ENCODE results near the gene HDAC10. TPM values are rescaled to one million over a fixed set of nuclear protein-coding genes. Genes with fewer than 3 reads are reported as not detected.

The HDAC10 gene
- total RNA-seq, 1 experiment from 2014 or later = 45.0 TPM

DNA sequence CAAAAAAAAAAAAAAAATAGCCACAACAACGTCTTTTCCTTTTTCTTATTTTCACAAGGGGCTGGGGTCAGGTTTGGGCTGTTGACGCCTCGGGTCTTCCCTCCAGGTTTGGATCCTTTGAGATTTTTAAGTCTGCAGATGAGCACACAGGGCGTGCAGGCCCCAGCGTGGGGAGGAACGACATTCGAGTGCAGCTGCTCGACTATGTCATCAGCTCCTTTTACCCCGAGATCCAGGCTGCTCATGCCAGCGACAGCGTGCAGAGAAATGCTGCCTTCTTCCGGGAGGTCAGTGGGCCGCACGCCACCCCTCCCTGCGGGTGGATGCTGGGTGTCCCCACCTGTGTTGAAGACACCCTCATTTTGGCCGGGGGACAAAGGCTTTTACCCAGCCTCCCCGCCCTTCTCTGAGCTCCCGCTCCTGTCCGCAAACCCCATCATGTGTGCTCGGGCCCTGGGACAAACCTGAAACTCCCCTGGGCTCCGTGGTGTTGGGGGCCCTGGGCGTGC, 42.6 kb downstream of the HDAC10 start:
- no peak overlapping the region for H3K4me3 Mint-ChIP-seq
- Histone ChIP-seq H3K27ac (ENCODE audit: insufficient read length, low read depth, low read length) (no peak overlapping the region), H3K18ac (ENCODE audit: insufficient read length, low read depth, low read length) (no peak overlapping the region), H4K91ac (ENCODE audit: insufficient read length, low read depth, low read length) (no peak overlapping the region), H3K79me1 (ENCODE audit: insufficient read depth, low read depth, low read length, poor library complexity, severe bottlenecking) (no peaks in the 10 kb centered on the region), H3K14ac (ENCODE audit: insufficient read depth, low read length) (no peak overlapping the region), H3K23ac (ENCODE audit: insufficient read length, low read depth, low read length) (no peak overlapping the region), H3K27me3 (ENCODE audit: insufficient read depth, low read length) (no peaks in the 10 kb centered on the region), H3K9ac (ENCODE audit: extremely low read depth, insufficient read length, low read length) (no peak overlapping the region), H2BK12ac (ENCODE audit: insufficient read length, low read depth, low read length) (no peak overlapping the region), H4K20me1 (ENCODE audit: control insufficient read depth, insufficient read depth, insufficient read length) (no peaks in the 10 kb centered on the region), H2AFZ (ENCODE audit: low read length) (no peak overlapping the region), H3K9me3 (ENCODE audit: control insufficient read depth, low read depth, low read length) (no peaks in the 10 kb centered on the region), H2BK5ac (ENCODE audit: insufficient read length, low read length) (no peak overlapping the region), H2BK15ac (ENCODE audit: low read depth, low read length) (no peak overlapping the region), H3T11ph (ENCODE audit: low read length) (no peak overlapping the region), H2BK120ac (ENCODE audit: low read depth, low read length, poor library complexity, severe bottlenecking) (no peak overlapping the region), H3K79me2 (ENCODE audit: insufficient read depth, low read length) (no peaks in the 10 kb centered on the region; the same call in 1 of the 2 replicates), H2AK5ac (ENCODE audit: insufficient read length, low read length) (no peak overlapping the region), H3K4me2 (ENCODE audit: insufficient read depth, insufficient read length, low read length) (no peak overlapping the region), H3K4ac (ENCODE audit: low read depth, low read length) (no peak overlapping the region), H3K4me1 (ENCODE audit: insufficient read depth, low read length) (no peaks in the 10 kb centered on the region), H3K56ac (ENCODE audit: insufficient read length, low read depth, low read length) (no peak overlapping the region), H4K8ac (replicated peaks; ENCODE audit: insufficient read length, low read depth, low read length) (no peak overlapping the region), H4K5ac (ENCODE audit: insufficient read length, low read depth, low read length) (no peak overlapping the region), H3K23me2 (ENCODE audit: insufficient read length, low read depth, low read length, poor library complexity, severe bottlenecking) (no peaks in the 10 kb centered on the region), H2BK20ac (ENCODE audit: low read depth, low read length, poor library complexity, severe bottlenecking) (no peak overlapping the region)
- no CpG with 5 or more reads among the region's 22 CpGs for WGBS (ENCODE audit: extremely low coverage, insufficient read length, low lambda C conversion rate)
- peaks cover 0 to 7% of the 10 kb centered on the region in 2 experiments; a peak in 1 of 5 replicates for H3K9me3 Mint-ChIP-seq
- H3K27me3 Mint-ChIP-seq (ENCODE audit: low read depth) = no peaks in the 10 kb centered on the region
- H3K27ac Mint-ChIP-seq = no peak overlapping the region; a peak in 1 of 7 replicates
- peaks cover 27 to 64% (median 62%) of the 10 kb centered on the region in 3 experiments; a peak in 6 of 7 replicates for H3K36me3 Mint-ChIP-seq (ENCODE audit: insufficient read depth in 1 of 3, low read depth in 3 of 3)
- DNase-seq = no peak
- TF ChIP-seq, protein P1, sequence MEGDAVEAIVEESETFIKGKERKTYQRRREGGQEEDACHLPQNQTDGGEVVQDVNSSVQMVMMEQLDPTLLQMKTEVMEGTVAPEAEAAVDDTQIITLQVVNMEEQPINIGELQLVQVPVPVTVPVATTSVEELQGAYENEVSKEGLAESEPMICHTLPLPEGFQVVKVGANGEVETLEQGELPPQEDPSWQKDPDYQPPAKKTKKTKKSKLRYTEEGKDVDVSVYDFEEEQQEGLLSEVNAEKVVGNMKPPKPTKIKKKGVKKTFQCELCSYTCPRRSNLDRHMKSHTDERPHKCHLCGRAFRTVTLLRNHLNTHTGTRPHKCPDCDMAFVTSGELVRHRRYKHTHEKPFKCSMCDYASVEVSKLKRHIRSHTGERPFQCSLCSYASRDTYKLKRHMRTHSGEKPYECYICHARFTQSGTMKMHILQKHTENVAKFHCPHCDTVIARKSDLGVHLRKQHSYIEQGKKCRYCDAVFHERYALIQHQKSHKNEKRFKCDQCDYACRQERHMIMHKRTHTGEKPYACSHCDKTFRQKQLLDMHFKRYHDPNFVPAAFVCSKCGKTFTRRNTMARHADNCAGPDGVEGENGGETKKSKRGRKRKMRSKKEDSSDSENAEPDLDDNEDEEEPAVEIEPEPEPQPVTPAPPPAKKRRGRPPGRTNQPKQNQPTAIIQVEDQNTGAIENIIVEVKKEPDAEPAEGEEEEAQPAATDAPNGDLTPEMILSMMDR (conservative IDR thresholded peaks at IDR 0.05) = no peak
- peaks cover 2 to 6% of the 10 kb centered on the region in 2 experiments; a peak in 2 of 4 replicates for H3K4me1 Mint-ChIP-seq

All from H9 (cell line).